ENCODE measurements around the gene ST6GAL2.

ST6GAL2 gene

GRCh38 chr2:106797494-106797893, 88.5 kb downstream of the ST6GAL2 start:
- H3K79me2 ChIP-seq = no peaks in the 10 kb centered on the region
- H2AFZ ChIP-seq = no peak overlapping the region
- no peaks in the 10 kb centered on the region for H3K36me3 ChIP-seq (ENCODE audit: control insufficient read depth, insufficient read depth, low read length)
- TF ChIP-seq CTCF (IDR thresholded peaks at IDR 0.05) = no peak
- no peak overlapping the region for H3K27ac ChIP-seq
- H3K9me3 ChIP-seq (ENCODE audit: control insufficient read depth, low read length) = no peaks in the 10 kb centered on the region
- H3K4me2 ChIP-seq (ENCODE audit: low read length) = no peak overlapping the region
- no peak overlapping the region for H3K9ac ChIP-seq
- no peaks in the 10 kb centered on the region for H3K4me1 ChIP-seq
- H3K27me3 ChIP-seq (ENCODE audit: control insufficient read depth, insufficient read depth, low read length) = no peaks in the 10 kb centered on the region
- no peak overlapping the region for H3K4me3 ChIP-seq (ENCODE audit: low read depth, low read length)

- Histone ChIP-seq H3K79me2 (no peaks in the 10 kb centered on the region), H3K9me3 (ENCODE audit: control insufficient read depth, low read length) (no peaks in the 10 kb centered on the region)
Observed at GRCh38 chr2:106792671-106793070, 93.3 kb downstream of the ST6GAL2 start.

DNA sequence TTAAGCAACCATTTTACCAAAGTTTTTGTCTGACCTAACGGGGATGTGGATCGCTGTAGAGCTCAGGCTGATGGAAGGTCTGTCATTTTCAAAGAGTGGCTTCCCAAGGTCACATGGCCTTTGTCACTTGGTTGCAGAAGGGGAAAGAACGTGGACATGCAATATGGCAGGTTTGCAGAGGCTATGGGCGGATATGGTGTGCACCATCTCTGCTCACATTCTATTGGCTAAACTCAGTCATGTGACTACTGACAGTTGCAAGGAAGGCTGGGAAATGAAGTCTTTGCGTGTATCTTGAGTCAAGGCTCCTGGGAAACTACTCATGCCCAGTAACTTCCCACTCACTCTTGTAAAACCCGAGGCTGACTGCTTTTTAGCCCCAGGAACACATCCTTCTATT, 96.8 kb downstream of the ST6GAL2 start:
- no peak for TF ChIP-seq CTCF (IDR thresholded peaks at IDR 0.05)
- Histone ChIP-seq H3K4me1 (no peaks in the 10 kb centered on the region), H3K27ac (no peak overlapping the region), H3K27me3 (ENCODE audit: control insufficient read depth, insufficient read depth, low read length) (no peaks in the 10 kb centered on the region), H2AFZ (no peak overlapping the region), H3K4me2 (ENCODE audit: low read length) (no peak overlapping the region), H3K4me3 (ENCODE audit: low read depth, low read length) (no peak overlapping the region), H3K79me2 (no peaks in the 10 kb centered on the region), H3K9ac (no peak overlapping the region), H3K9me3 (ENCODE audit: control insufficient read depth, low read length) (no peaks in the 10 kb centered on the region), H3K36me3 (ENCODE audit: control insufficient read depth, insufficient read depth, low read length) (no peaks in the 10 kb centered on the region)

More at GRCh38 chr2:106792671-106793070, 93.3 kb downstream of the ST6GAL2 start:
- Histone ChIP-seq H3K4me1 (no peaks in the 10 kb centered on the region), H3K4me3 (ENCODE audit: low read depth, low read length) (no peak overlapping the region), H3K36me3 (ENCODE audit: control insufficient read depth, insufficient read depth, low read length) (no peaks in the 10 kb centered on the region), H3K27ac (no peak overlapping the region), H3K27me3 (ENCODE audit: control insufficient read depth, insufficient read depth, low read length) (no peaks in the 10 kb centered on the region), H3K4me2 (ENCODE audit: low read length) (no peak overlapping the region), H3K9ac (no peak overlapping the region), H2AFZ (no peak overlapping the region)
- TF ChIP-seq CTCF (IDR thresholded peaks at IDR 0.05) = no peak

GRCh38 chr2:106782681-106783080, 103.3 kb downstream of the ST6GAL2 start:
- Histone ChIP-seq H3K36me3 (ENCODE audit: control insufficient read depth, insufficient read depth, low read length) (no peaks in the 10 kb centered on the region), H3K9ac (no peak overlapping the region), H3K4me1 (no peaks in the 10 kb centered on the region), H3K27me3 (ENCODE audit: control insufficient read depth, insufficient read depth, low read length) (no peaks in the 10 kb centered on the region), H3K4me2 (ENCODE audit: low read length) (no peak overlapping the region), H2AFZ (no peak overlapping the region), H3K4me3 (ENCODE audit: low read depth, low read length) (no peak overlapping the region), H3K9me3 (ENCODE audit: control insufficient read depth, low read length) (no peaks in the 10 kb centered on the region), H3K27ac (no peak overlapping the region), H3K79me2 (no peaks in the 10 kb centered on the region)
- TF ChIP-seq CTCF (IDR thresholded peaks at IDR 0.05) = no peak

GRCh38 chr2:106781196-106781595, 104.8 kb downstream of the ST6GAL2 start:
- no peak overlapping the region for H3K9ac ChIP-seq
- no peak for TF ChIP-seq CTCF (IDR thresholded peaks at IDR 0.05)
- no peaks in the 10 kb centered on the region for H3K36me3 ChIP-seq (ENCODE audit: control insufficient read depth, insufficient read depth, low read length)
- no peaks in the 10 kb centered on the region for H3K9me3 ChIP-seq (ENCODE audit: control insufficient read depth, low read length)
- no peaks in the 10 kb centered on the region for H3K27me3 ChIP-seq (ENCODE audit: control insufficient read depth, insufficient read depth, low read length)
- H3K4me1 ChIP-seq = no peaks in the 10 kb centered on the region
- no peaks in the 10 kb centered on the region for H3K79me2 ChIP-seq
- H3K4me2 ChIP-seq (ENCODE audit: low read length) = no peak overlapping the region
- H3K4me3 ChIP-seq (ENCODE audit: low read depth, low read length) = no peak overlapping the region
- H3K27ac ChIP-seq = no peak overlapping the region
- no peak overlapping the region for H2AFZ ChIP-seq
